Erythroblast (primary cell): ENCODE measurements around the gene PRPF4.

Experiments used
- GATA1 ChIP-seq: IDR thresholded peaks from 2 replicates; pipeline ENCODE4 v1.6.1; 2011; ENCODE audit warnings: low read depth, mild to moderate bottlenecking, control low read depth, low read length, moderate library complexity
- POLR2A ChIP-seq: IDR thresholded peaks from 2 replicates; pipeline ENCODE4 v1.6.1; 2011; ENCODE audit warnings: mild to moderate bottlenecking, low read length

- TF ChIP-seq POLR2A (no peak), GATA1 (no peak)
These were observed 5.9 kb downstream of the PRPF4 start for GRCh38 chr9:113281356-113281755.
